Heart left ventricle (tissue), 16 donors: Measurements from ENCODE around the gene ACOT12. TPM values are rescaled to one million over a fixed set of nuclear protein-coding genes. Genes with fewer than 3 reads are reported as not detected.
"Not testable (repeated sequence)": the region's sequence is repeated elsewhere in the genome, so short reads cannot be mapped to it uniquely, and the experiment has no call there.

Source experiments
- ATAC-seq, 4 donors: fragments of 200-7000 bp; cut with Tn5 transposase; one replicate each; pipeline ENCODE4 v1.9.1; 2020 to 2022; ENCODE audit warnings: moderate library complexity in 4 of 4, mild to moderate bottlenecking in 3 of 4, moderate number of reproducible peaks in 1 of 4
- DNase-seq, 5 donors: peaks; one replicate each; pipeline ENCODE4 v3.0.0-alpha.2; 2020
- H3K27ac ChIP-seq, 12 donors: fragments of 200-600 bp; sonication (generic) in 4 of 12; one replicate each; pipeline versions ENCODE4 v1.5.0 to v1.8.0; 2016 to 2022; ENCODE audit warnings: mild to moderate bottlenecking in 2 of 12
- H3K27me3 ChIP-seq, 9 donors: fragments of 200-600 bp; sonication (generic) in 2 of 9; one replicate each; pipeline versions ENCODE4 v1.5.1 to v1.8.0; 2016 to 2022; ENCODE audit warnings: mild to moderate bottlenecking in 3 of 9
- H3K36me3 ChIP-seq, 9 donors: fragments of 200-600 bp; sonication (generic) in 2 of 9; one replicate each; pipeline versions ENCODE4 v1.5.0 to v1.8.0; 2018 to 2022; ENCODE audit warnings: mild to moderate bottlenecking in 2 of 9
- H3K4me1 ChIP-seq, 12 donors: fragments of 200-600 bp; sonication (generic) in 4 of 12; one replicate each; pipeline versions ENCODE4 v1.5.0 to v1.8.0; 2016 to 2022; ENCODE audit warnings: mild to moderate bottlenecking in 3 of 12
- H3K4me3 ChIP-seq, 12 donors: fragments of 200-600 bp; sonication (generic) in 4 of 12; one replicate each; pipeline versions ENCODE4 v1.5.0 to v1.8.0; 2017 to 2022; ENCODE audit warnings: mild to moderate bottlenecking in 9 of 12, moderate library complexity in 4 of 12
- H3K9me3 ChIP-seq, 12 donors: fragments of 200-600 bp; sonication (generic) in 4 of 12; one replicate each; pipeline versions ENCODE4 v1.5.0 to v1.8.0; 2016 to 2022; ENCODE audit warnings: mild to moderate bottlenecking in 1 of 12
- CTCF ChIP-seq, 12 donors: fragments of 200-600 bp; sonication (generic) in 4 of 12; IDR thresholded peaks; one replicate each; pipeline versions ENCODE4 v1.5.0 to v1.8.0; 2018 to 2022; ENCODE audit warnings: antibody characterized with exemption in 12 of 12, mild to moderate bottlenecking in 5 of 12
- POLR2A ChIP-seq, 2 donors: fragments of 450-650 bp; IDR thresholded peaks; one replicate each; pipeline ENCODE4 v1.6.1; 2017; ENCODE audit warnings: antibody characterized with exemption in 2 of 2, mild to moderate bottlenecking in 2 of 2, moderate library complexity in 2 of 2
- WGBS, 4 donors: extraction: QIAGEN DNeasy Blood & Tissue Kit in 2 of 4; methylation state at CpG; one replicate each; pipeline versions ENCODE4 v1.1.5 to v1.1.7; 2013 to 2018; 5-methylcytosine and 5-hydroxymethylcytosine counted together
- intact Hi-C, 10 donors: fragments of 100-400 bp; cut with DNase I; formaldehyde crosslinking; loops; one replicate each; pipeline versions ENCODE4 v1.11.1 to v1.14.2; 2022
- polyA plus RNA-seq, 2 donors: library from polyadenylated mRNA; stranded (reverse); fragments of 200-250 nt; gene quantifications; one replicate each; pipeline ENCODE4 v1.2.3, GENCODE V29; 2013
- total RNA-seq, 9 donors: library from RNA; depleted of rRNA in 2 of 9; stranded (reverse); fragments of >200 nt in 2 of 9; fragmentation: NEBNext Ultra II Directional in 3 of 9; extraction: Animal tissue kit (Norgen Biotek cat#: 25700) in 3 of 9; gene quantifications; one replicate each; pipeline versions ENCODE4 v1.1.0 to v1.2.4, GENCODE V29; 2016 to 2023
- donor health status: ischemic (EF 13 %, LVEDD 7.1; RV severe dilation, severe dysfunction).
- donor health status: healthy with polysubstance abuse.
- donor health status: DM: no; HTN: yes; CAD: no.
- donor health status: DM: no; HTN: no; CAD: no.
- donor health status: ischemic (EF 25% LVEDD 6.9; RV normal size, moderate dysfunction).
- donor health status: ischemic (EF 25% LVEDD 5.7; RV mildly dilated, moderate dysfunction).
- donor health status: healthy.
- donor health status: DM: yes; HTN: yes; CAD: no.
- donor health status: ischemic (EF 35%, LVEDD 5.7; RV mildly dilated, moderate dysfunction).
- donor health status: nonischemic (EF 11% LVEDD 7.7; RV severe dilation, severe dysfunction).
- donor health status: DM: yes; HTN: yes; CAD: no.
- donor health status: PGD.
- donor health status: ischemic (EF 29% LVEDD 5.4; RV normal size, mild dysfunction).
- donor health status: nonischemic (EF 23%, LVEDD 6.1; RV moderate dilation, normal function).

ACOT12 gene
- total and polyA plus RNA-seq, 11 donors, result not detected

GRCh38 chr5:81349161-81349560 lies 44.8 kb downstream of the ACOT12 start:
- no peak for TF ChIP-seq CTCF (IDR thresholded peaks at IDR 0.05)
- no peak for TF ChIP-seq POLR2A (IDR thresholded peaks at IDR 0.05)

GRCh38 chr5:81345411-81346003 lies 48.4 kb downstream of the ACOT12 start:
- Histone ChIP-seq H3K27me3 (no peaks in the 10 kb centered on the region), H3K9me3 (no peaks in the 10 kb centered on the region), H3K4me3 (no peak overlapping the region), H3K27ac (no peak overlapping the region), H3K4me1 (no peaks in the 10 kb centered on the region), H3K36me3 (no peaks in the 10 kb centered on the region)
- intact Hi-C loops, result no loop called here
- no peak for DNase-seq
- TF ChIP-seq CTCF (IDR thresholded peaks at IDR 0.05), result no peak
- no peak for TF ChIP-seq POLR2A (IDR thresholded peaks at IDR 0.05)
- WGBS, 4 donors, result 87 to 92% (median 88%) methylated on average over 5 of the region's 5 CpGs
- no peak for ATAC-seq

More at GRCh38 chr5:81349161-81349560, 44.8 kb downstream of the ACOT12 start:
- intact Hi-C loops, result no loop called here
- Histone ChIP-seq H3K27me3 (no peaks in the 10 kb centered on the region), H3K27ac (no peak overlapping the region), H3K36me3 (no peaks in the 10 kb centered on the region), H3K4me3 (no peak overlapping the region), H3K9me3 (no peaks in the 10 kb centered on the region), H3K4me1 (no peaks in the 10 kb centered on the region)
- DNase-seq (no peak), ATAC-seq (no peak)
- WGBS, 4 donors, result 66 to 76% (median 68%) methylated on average over 4 of the region's 4 CpGs

- ATAC-seq, result no peak
- Histone ChIP-seq H3K4me3 (no peak overlapping the region), H3K36me3 (no peaks in the 10 kb centered on the region), H3K4me1 (no peaks in the 10 kb centered on the region), H3K9me3 (no peaks in the 10 kb centered on the region), H3K27me3 (no peaks in the 10 kb centered on the region), H3K27ac (no peak overlapping the region)
- WGBS, 4 donors, result 82 to 93% (median 88%) methylated on average over 13 of the region's 13 CpGs
- DNase-seq, result no peak
- TF ChIP-seq POLR2A (IDR thresholded peaks at IDR 0.05) (no peak), CTCF (IDR thresholded peaks at IDR 0.05) (no peak)
- intact Hi-C loops, result no loop called here
Observed at GRCh38 chr5:81344736-81345135, 49.2 kb downstream of the ACOT12 start.

GRCh38 chr5:81338213-81338612 lies 55.7 kb downstream of the ACOT12 start:
- ATAC-seq, intact Hi-C loops: not testable (repeated sequence)

GRCh38 chr5:81337803-81338202 lies 56.1 kb downstream of the ACOT12 start:
- H3K4me3 ChIP-seq, result no peak overlapping the region
- TF ChIP-seq CTCF (IDR thresholded peaks at IDR 0.05), result no peak
- TF ChIP-seq POLR2A (IDR thresholded peaks at IDR 0.05), result no peak
- H3K27me3 ChIP-seq, result no peaks in the 10 kb centered on the region
- 79 to 83% (median 82%) methylated on average over 2 of the region's 2 CpGs for WGBS, 4 donors
- DNase-seq (no peak), ATAC-seq (no peak)
- H3K36me3 ChIP-seq, result no peaks in the 10 kb centered on the region
- H3K9me3 ChIP-seq, result no peaks in the 10 kb centered on the region
- H3K27ac ChIP-seq, result no peak overlapping the region
- intact Hi-C loops, result no loop called here
- H3K4me1 ChIP-seq, result no peaks in the 10 kb centered on the region

More at GRCh38 chr5:81338213-81338612, 55.7 kb downstream of the ACOT12 start:
- H3K4me1 ChIP-seq, DNase-seq, H3K36me3 ChIP-seq, H3K27ac ChIP-seq, H3K9me3 ChIP-seq, H3K4me3 ChIP-seq, H3K27me3 ChIP-seq: not testable (repeated sequence)
- 46 to 66% (median 57%) methylated on average over 3 of the region's 3 CpGs for WGBS, 4 donors
